K562 (cell line): ENCODE measurements around the gene PQBP1. TPM values are rescaled to one million over a fixed set of nuclear protein-coding genes. Genes with fewer than 3 reads are reported as not detected.

Experiments
- DNMT1 ChIP-seq: fragments of 450-650 bp; IDR thresholded peaks from 2 replicates; pipeline ENCODE4 v1.6.1; 2016; ENCODE audit warnings: antibody characterized with exemption, mild to moderate bottlenecking
- EGR1 ChIP-seq: fragments of 450-650 bp; conservative IDR thresholded peaks from 2 replicates; pipeline ENCODE4 v1.6.1; 2017; ENCODE audit warnings: mild to moderate bottlenecking
- ELF2 ChIP-seq: fragments of 250-450 bp; sonication (Bioruptor Pico); IDR thresholded peaks from 2 replicates; pipeline ENCODE4 v1.5.0; 2021; ENCODE audit warnings: mild to moderate bottlenecking
- EZH2 ChIP-seq: IDR thresholded peaks from 2 replicates; pipeline ENCODE4 v1.6.1; 2012; ENCODE audit warnings: low read depth, mild to moderate bottlenecking, inconsistent platforms, low read length, borderline replicate concordance
- KDM4B ChIP-seq, 2 experiments: fragments of 450-650 bp in 1 of 2; sonication (generic) in 1 of 2; IDR thresholded peaks; 2 replicates each; pipeline ENCODE4 v1.6.1; 2016 to 2017; ENCODE audit warnings: borderline replicate concordance in 2 of 2, antibody characterized with exemption in 1 of 2, low read depth in 1 of 2, mild to moderate bottlenecking in 1 of 2
- NR1H2 ChIP-seq: sonication (generic); formaldehyde crosslinking; IDR thresholded peaks from 2 replicates; pipeline ENCODE4 v1.4.0; 2020; ENCODE audit warnings: mild to moderate bottlenecking, missing genetic modification reagents
- OTX1 ChIP-seq: fragments of 450-650 bp; formaldehyde crosslinking; IDR thresholded peaks from 2 replicates; pipeline ENCODE4 v1.4.0; 2022; ENCODE audit warnings: mild to moderate bottlenecking
- RBM17 ChIP-seq: fragments of 200-400 bp; formaldehyde crosslinking; IDR thresholded peaks from 2 replicates; pipeline ENCODE4 v1.6.1; 2017; ENCODE audit warnings: low read depth, mild to moderate bottlenecking, low read length, borderline replicate concordance
- RFX5 ChIP-seq: IDR thresholded peaks from 2 replicates; pipeline ENCODE4 v1.6.1; 2011; ENCODE audit warnings: low read depth, mild to moderate bottlenecking, improper control_type of control experiment, low read length
- ZNF184 ChIP-seq: sonication (generic); formaldehyde crosslinking; IDR thresholded peaks from 2 replicates; pipeline ENCODE4 v1.5.0; 2020; ENCODE audit warnings: missing genetic modification reagents
- ZNF75A ChIP-seq: fragments of 450-650 bp; formaldehyde crosslinking; IDR thresholded peaks from 2 replicates; pipeline ENCODE4 v1.4.0; 2020; ENCODE audit warnings: mild to moderate bottlenecking
- polyA plus RNA-seq, 8 experiments: library from polyadenylated mRNA; depleted of rRNA in 4 of 8; stranded (reverse) in 5 of 8; unstranded in 3 of 8; fragments of >200 nt; fragmentation: Nextera tagmentation in 2 of 8; fragmentation: Illumina TruSeq in 1 of 8; extraction: Ambion mirVana in 2 of 8; extraction: Trizol in 1 of 8; gene quantifications; 2 replicates each; pipeline versions ENCODE4 v1.2.1 to v1.2.3, GENCODE V29; 2011 to 2014; ENCODE audit warnings: inconsistent platforms in 1 of 8, missing spikeins in 1 of 8
- total RNA-seq, 7 experiments: library from RNA; depleted of rRNA in 6 of 7; stranded (reverse); fragments of >200 nt in 6 of 7; fragmentation: Illumina TruSeq in 2 of 7; extraction: Trizol in 2 of 7; gene quantifications; 2 replicates each; pipeline versions ENCODE4 v1.2.1 to v1.2.3, GENCODE V29; 2011 to 2021; ENCODE audit warnings: low replicate concordance in 1 of 7
- TF ChIP-seq, protein P1 (sequence below): fragments of 450-650 bp; formaldehyde crosslinking; IDR thresholded peaks from 2 replicates; pipeline ENCODE4 v1.4.0; 2020; ENCODE audit warnings: mild to moderate bottlenecking, mixed read lengths
- TF ChIP-seq, protein P2 (sequence below), 3 experiments: IDR thresholded peaks in 2 of 3; conservative IDR thresholded peaks in 1 of 3; 2 replicates each; pipeline ENCODE4 v1.5.1; 2011 to 2012; ENCODE audit warnings: low read length in 3 of 3, mild to moderate bottlenecking in 3 of 3, control low read depth in 2 of 3, improper control_type of control experiment in 1 of 3, inconsistent platforms in 1 of 3, low read depth in 1 of 3, mixed read lengths in 1 of 3, moderate library complexity in 1 of 3; ENCODE audit not compliant: insufficient read depth in 2 of 3
- TF ChIP-seq, protein P3 (sequence below), 2 experiments: fragments of 450-650 bp; IDR thresholded peaks; 2 replicates each; pipeline ENCODE4 v1.6.1; 2016
- TF ChIP-seq, protein P4 (sequence below): fragments of 250-450 bp; sonication (Bioruptor Pico); IDR thresholded peaks from 2 replicates; pipeline ENCODE4 v1.5.1; 2021; ENCODE audit warnings: mild to moderate bottlenecking
- TF ChIP-seq, protein P5 (sequence below): fragments of 450-650 bp; IDR thresholded peaks from 2 replicates; pipeline ENCODE4 v1.6.1; 2017; ENCODE audit warnings: antibody characterized with exemption
- TF ChIP-seq, protein P6 (sequence below): IDR thresholded peaks from 2 replicates; pipeline ENCODE4 v1.6.1; 2011; ENCODE audit not compliant: insufficient read length; ENCODE audit errors: extremely low read depth
- TF ChIP-seq, protein P7 (sequence below): fragments of 450-650 bp; conservative IDR thresholded peaks from 2 replicates; pipeline ENCODE4 v1.6.1; 2016; ENCODE audit warnings: missing genetic modification characterization, low read depth, mild to moderate bottlenecking, missing compliant biosample characterization, moderate library complexity

Gene PQBP1
- total and polyA plus RNA-seq, 9 of the 15 experiments (the other 6 are each of a cell fraction or from before 2014, with no cell fraction given) = 41.3 to 262 (median 112) TPM

DNA sequence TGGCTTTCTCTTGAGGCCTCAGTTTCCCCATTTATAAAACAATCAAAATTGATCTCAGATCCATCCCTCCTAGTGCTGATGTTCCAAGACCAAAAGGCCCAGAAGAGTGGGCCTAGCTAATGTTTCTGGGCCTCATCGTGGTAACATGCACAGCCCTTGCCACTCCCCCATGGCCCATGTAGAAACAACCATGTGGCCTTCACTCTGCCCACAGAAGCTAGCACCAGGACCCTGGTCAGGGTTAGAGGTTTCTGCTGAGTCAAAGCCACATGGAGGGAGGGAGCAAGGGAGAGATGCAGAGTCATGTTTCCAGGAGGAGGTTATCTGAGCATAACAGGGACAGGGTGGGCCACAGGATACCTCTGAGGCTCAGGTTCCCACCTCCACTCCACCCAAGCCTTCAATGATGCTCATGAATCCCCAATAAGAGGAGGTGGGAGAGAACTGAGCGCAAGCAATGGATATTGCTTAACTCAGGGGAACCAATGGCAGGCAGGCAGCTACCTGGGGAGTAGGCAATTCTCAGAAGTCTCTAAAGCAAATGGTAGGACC, 42.8 kb downstream of the PQBP1 start (continued):
- TF ChIP-seq, protein P1, sequence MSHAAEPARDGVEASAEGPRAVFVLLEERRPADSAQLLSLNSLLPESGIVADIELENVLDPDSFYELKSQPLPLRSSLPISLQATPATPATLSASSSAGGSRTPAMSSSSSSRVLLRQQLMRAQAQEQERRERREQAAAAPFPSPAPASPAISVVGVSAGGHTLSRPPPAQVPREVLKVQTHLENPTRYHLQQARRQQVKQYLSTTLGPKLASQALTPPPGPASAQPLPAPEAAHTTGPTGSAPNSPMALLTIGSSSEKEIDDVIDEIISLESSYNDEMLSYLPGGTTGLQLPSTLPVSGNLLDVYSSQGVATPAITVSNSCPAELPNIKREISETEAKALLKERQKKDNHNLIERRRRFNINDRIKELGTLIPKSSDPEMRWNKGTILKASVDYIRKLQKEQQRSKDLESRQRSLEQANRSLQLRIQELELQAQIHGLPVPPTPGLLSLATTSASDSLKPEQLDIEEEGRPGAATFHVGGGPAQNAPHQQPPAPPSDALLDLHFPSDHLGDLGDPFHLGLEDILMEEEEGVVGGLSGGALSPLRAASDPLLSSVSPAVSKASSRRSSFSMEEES (CRISPR knock-in tag) = no peak
- TF ChIP-seq, protein P2, sequence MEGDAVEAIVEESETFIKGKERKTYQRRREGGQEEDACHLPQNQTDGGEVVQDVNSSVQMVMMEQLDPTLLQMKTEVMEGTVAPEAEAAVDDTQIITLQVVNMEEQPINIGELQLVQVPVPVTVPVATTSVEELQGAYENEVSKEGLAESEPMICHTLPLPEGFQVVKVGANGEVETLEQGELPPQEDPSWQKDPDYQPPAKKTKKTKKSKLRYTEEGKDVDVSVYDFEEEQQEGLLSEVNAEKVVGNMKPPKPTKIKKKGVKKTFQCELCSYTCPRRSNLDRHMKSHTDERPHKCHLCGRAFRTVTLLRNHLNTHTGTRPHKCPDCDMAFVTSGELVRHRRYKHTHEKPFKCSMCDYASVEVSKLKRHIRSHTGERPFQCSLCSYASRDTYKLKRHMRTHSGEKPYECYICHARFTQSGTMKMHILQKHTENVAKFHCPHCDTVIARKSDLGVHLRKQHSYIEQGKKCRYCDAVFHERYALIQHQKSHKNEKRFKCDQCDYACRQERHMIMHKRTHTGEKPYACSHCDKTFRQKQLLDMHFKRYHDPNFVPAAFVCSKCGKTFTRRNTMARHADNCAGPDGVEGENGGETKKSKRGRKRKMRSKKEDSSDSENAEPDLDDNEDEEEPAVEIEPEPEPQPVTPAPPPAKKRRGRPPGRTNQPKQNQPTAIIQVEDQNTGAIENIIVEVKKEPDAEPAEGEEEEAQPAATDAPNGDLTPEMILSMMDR (IDR thresholded peaks at IDR 0.05 in 2 of 3, conservative IDR thresholded peaks at IDR 0.05 in 1 of 3; ENCODE audit: insufficient read depth in 2 of 3, low read depth in 1 of 3, low read length in 3 of 3) = no peak
- TF ChIP-seq RBM17 (no peak), OTX1 (CRISPR knock-in tag) (no peak), ZNF184 (CRISPR knock-in tag) (no peak), KDM4B (IDR thresholded peaks at IDR 0.05; ENCODE audit: borderline replicate concordance in 2 of 2, low read depth in 1 of 2) (no peak), DNMT1 (no peak), EGR1 (0 out of 2 replicates have a peak, but pooled peaks have one; percentile 20), ZNF75A (no peak), NR1H2 (CRISPR knock-in tag) (no peak), RFX5 (no peak), EZH2 (no peak), ELF2 (CRISPR knock-in tag) (no peak)
- TF ChIP-seq, protein P3, sequence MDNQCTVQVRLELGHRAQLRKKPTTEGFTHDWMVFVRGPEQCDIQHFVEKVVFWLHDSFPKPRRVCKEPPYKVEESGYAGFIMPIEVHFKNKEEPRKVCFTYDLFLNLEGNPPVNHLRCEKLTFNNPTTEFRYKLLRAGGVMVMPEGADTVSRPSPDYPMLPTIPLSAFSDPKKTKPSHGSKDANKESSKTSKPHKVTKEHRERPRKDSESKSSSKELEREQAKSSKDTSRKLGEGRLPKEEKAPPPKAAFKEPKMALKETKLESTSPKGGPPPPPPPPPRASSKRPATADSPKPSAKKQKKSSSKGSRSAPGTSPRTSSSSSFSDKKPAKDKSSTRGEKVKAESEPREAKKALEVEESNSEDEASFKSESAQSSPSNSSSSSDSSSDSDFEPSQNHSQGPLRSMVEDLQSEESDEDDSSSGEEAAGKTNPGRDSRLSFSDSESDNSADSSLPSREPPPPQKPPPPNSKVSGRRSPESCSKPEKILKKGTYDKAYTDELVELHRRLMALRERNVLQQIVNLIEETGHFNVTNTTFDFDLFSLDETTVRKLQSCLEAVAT (IDR thresholded peaks at IDR 0.05) = no peak
- TF ChIP-seq, protein P4, sequence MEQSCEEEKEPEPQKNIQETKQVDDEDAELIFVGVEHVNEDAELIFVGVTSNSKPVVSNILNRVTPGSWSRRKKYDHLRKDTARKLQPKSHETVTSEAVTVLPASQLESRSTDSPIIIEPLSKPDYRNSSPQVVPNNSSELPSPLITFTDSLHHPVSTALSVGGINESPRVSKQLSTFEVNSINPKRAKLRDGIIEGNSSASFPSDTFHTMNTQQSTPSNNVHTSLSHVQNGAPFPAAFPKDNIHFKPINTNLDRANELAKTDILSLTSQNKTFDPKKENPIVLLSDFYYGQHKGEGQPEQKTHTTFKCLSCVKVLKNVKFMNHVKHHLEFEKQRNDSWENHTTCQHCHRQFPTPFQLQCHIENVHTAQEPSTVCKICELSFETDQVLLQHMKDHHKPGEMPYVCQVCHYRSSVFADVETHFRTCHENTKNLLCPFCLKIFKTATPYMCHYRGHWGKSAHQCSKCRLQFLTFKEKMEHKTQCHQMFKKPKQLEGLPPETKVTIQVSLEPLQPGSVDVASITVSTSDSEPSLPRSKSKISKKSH = no peak
- TF ChIP-seq, protein P5, sequence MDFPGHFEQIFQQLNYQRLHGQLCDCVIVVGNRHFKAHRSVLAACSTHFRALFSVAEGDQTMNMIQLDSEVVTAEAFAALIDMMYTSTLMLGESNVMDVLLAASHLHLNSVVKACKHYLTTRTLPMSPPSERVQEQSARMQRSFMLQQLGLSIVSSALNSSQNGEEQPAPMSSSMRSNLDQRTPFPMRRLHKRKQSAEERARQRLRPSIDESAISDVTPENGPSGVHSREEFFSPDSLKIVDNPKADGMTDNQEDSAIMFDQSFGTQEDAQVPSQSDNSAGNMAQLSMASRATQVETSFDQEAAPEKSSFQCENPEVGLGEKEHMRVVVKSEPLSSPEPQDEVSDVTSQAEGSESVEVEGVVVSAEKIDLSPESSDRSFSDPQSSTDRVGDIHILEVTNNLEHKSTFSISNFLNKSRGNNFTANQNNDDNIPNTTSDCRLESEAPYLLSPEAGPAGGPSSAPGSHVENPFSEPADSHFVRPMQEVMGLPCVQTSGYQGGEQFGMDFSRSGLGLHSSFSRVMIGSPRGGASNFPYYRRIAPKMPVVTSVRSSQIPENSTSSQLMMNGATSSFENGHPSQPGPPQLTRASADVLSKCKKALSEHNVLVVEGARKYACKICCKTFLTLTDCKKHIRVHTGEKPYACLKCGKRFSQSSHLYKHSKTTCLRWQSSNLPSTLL = no peak
- TF ChIP-seq, protein P6, sequence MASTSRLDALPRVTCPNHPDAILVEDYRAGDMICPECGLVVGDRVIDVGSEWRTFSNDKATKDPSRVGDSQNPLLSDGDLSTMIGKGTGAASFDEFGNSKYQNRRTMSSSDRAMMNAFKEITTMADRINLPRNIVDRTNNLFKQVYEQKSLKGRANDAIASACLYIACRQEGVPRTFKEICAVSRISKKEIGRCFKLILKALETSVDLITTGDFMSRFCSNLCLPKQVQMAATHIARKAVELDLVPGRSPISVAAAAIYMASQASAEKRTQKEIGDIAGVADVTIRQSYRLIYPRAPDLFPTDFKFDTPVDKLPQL = no peak
- TF ChIP-seq, protein P7, sequence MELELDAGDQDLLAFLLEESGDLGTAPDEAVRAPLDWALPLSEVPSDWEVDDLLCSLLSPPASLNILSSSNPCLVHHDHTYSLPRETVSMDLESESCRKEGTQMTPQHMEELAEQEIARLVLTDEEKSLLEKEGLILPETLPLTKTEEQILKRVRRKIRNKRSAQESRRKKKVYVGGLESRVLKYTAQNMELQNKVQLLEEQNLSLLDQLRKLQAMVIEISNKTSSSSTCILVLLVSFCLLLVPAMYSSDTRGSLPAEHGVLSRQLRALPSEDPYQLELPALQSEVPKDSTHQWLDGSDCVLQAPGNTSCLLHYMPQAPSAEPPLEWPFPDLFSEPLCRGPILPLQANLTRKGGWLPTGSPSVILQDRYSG = peak; percentile 82
